ENCODE data around the gene BTBD8. TPM values are rescaled to one million over a fixed set of nuclear protein-coding genes. Genes with fewer than 3 reads are reported as not detected.

Gene BTBD8
- total RNA-seq, 1 donor from 2014 or later = 1.4 TPM

DNA sequence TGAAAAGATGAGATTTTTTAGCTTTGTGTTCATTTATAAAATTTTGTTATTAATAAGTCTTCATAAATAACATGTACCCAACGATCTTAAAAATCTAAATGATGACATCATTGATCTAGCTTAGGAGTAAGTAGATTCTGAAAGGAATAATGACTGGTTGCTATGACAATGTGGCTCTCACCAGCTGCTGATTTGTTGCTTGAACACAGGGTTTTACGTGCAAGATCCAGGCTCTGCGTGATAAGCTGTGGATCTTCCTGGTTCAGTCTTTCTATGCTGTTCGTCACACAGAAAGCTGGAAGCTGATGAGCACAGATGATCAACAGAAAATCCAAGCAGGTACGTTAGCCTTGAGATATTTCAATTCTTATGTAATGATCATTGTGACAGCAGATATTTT, 88.5 kb downstream of the BTBD8 start:
- intact Hi-C loops (cut with micrococcal nuclease) = no loop called here
- no peak overlapping the region for H3K4me3 Mint-ChIP-seq (ENCODE audit: low read depth)
- H3K36me3 Mint-ChIP-seq (ENCODE audit: low read depth) = no peaks in the 10 kb centered on the region
- no peaks in the 10 kb centered on the region for H3K27me3 Mint-ChIP-seq (ENCODE audit: low read depth)
- H3K4me1 Mint-ChIP-seq (ENCODE audit: low read depth) = peaks cover 3% of the 10 kb centered on the region
- H3K27ac Mint-ChIP-seq = no peak overlapping the region
- no peak for DNase-seq (ENCODE audit: low spot score)
- H3K9me3 Mint-ChIP-seq = no peaks in the 10 kb centered on the region

GRCh38 chr1:92169214-92170005, 89.3 kb downstream of the BTBD8 start:
- DNase-seq (ENCODE audit: low spot score) = no peak
- H3K36me3 Mint-ChIP-seq (ENCODE audit: low read depth) = no peaks in the 10 kb centered on the region
- intact Hi-C loops (cut with micrococcal nuclease) = no loop called here
- no peak overlapping the region for H3K4me3 Mint-ChIP-seq (ENCODE audit: low read depth)
- no peaks in the 10 kb centered on the region for H3K27me3 Mint-ChIP-seq (ENCODE audit: low read depth)
- peaks cover 3% of the 10 kb centered on the region for H3K4me1 Mint-ChIP-seq (ENCODE audit: low read depth)
- no peak overlapping the region for H3K27ac Mint-ChIP-seq
- H3K9me3 Mint-ChIP-seq = no peaks in the 10 kb centered on the region

- intact Hi-C loops (cut with micrococcal nuclease) = no loop called here
- no peak overlapping the region for H3K4me3 Mint-ChIP-seq (ENCODE audit: low read depth)
- H3K4me1 Mint-ChIP-seq (ENCODE audit: low read depth) = peaks cover 4% of the 10 kb centered on the region
- H3K36me3 Mint-ChIP-seq (ENCODE audit: low read depth) = peaks cover 12% of the 10 kb centered on the region
- no peaks in the 10 kb centered on the region for H3K27me3 Mint-ChIP-seq (ENCODE audit: low read depth)
- no peaks in the 10 kb centered on the region for H3K9me3 Mint-ChIP-seq
- no peak overlapping the region for H3K27ac Mint-ChIP-seq
- DNase-seq (ENCODE audit: low spot score) = no peak
Observed at GRCh38 chr1:92184632-92185031, 104.5 kb downstream of the BTBD8 start.

GRCh38 chr1:92186081-92186480, 105.9 kb downstream of the BTBD8 start:
- H3K36me3 Mint-ChIP-seq (ENCODE audit: low read depth) = peaks cover 2% of the 10 kb centered on the region
- no peak for DNase-seq (ENCODE audit: low spot score)
- H3K9me3 Mint-ChIP-seq = no peaks in the 10 kb centered on the region
- intact Hi-C loops (cut with micrococcal nuclease) = no loop called here
- H3K4me1 Mint-ChIP-seq (ENCODE audit: low read depth) = peaks cover 5% of the 10 kb centered on the region
- H3K4me3 Mint-ChIP-seq (ENCODE audit: low read depth) = no peak overlapping the region
- no peak overlapping the region for H3K27ac Mint-ChIP-seq
- H3K27me3 Mint-ChIP-seq (ENCODE audit: low read depth) = no peaks in the 10 kb centered on the region

DNA sequence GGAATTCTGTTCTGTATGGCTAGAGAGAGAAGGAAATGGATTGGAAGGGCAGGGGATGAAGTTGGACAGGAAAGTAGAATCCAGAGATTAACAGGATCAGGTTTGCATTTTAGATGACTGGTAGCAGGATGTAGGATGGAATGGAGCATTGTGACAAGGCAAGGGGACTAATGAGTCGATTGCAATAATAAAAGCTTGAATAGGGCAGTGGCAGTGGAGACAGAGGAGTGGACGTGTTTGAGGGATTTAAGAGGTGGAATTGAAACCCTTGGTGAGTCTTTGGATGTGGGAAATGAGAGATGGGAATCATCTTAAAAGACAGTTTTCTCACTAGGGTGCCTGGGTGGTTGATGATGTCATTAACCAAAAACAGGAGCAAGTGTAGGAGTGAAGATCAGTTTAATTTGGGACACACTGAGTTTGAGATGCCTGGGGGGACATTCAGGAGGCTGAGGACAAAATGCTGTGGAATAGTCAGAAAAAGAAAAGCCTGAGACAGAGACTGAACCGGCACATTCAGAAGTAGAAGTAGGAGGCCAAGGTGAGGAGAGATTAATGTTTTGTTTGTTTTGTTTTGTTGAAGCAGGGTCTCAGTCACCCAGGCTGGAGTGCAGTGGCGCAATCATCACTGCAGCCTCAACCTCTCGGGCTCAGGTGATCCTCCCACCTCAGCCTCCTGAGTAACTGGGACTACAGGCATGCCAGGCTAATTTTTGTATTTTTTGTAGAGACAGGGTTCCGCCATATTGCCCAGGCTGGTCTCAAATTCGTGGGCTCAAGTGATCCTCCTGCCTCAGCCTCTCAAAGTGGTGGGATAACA, 108.5 kb downstream of the BTBD8 start:
- intact Hi-C loops (cut with micrococcal nuclease) = no loop called here
- Mint-ChIP-seq H3K4me3 (ENCODE audit: low read depth) (no peak overlapping the region), H3K27me3 (ENCODE audit: low read depth) (no peaks in the 10 kb centered on the region), H3K9me3 (no peaks in the 10 kb centered on the region), H3K4me1 (ENCODE audit: low read depth) (peaks cover 12% of the 10 kb centered on the region), H3K36me3 (ENCODE audit: low read depth) (no peaks in the 10 kb centered on the region), H3K27ac (no peak overlapping the region)
- DNase-seq (ENCODE audit: low spot score) = no peak

- H3K27me3 Mint-ChIP-seq (ENCODE audit: low read depth) = no peaks in the 10 kb centered on the region
- DNase-seq (ENCODE audit: low spot score) = no peak
- intact Hi-C loops (cut with micrococcal nuclease) = loop anchor here (10.0 kb wide), 1 partner anchor 293 kb away; the partner anchor contains the start of gene GFI1
- peaks cover 16% of the 10 kb centered on the region for H3K4me1 Mint-ChIP-seq (ENCODE audit: low read depth)
- no peaks in the 10 kb centered on the region for H3K9me3 Mint-ChIP-seq
- no peaks in the 10 kb centered on the region for H3K36me3 Mint-ChIP-seq (ENCODE audit: low read depth)
- H3K27ac Mint-ChIP-seq = no peak overlapping the region
- no peak overlapping the region for H3K4me3 Mint-ChIP-seq (ENCODE audit: low read depth)
Observed at GRCh38 chr1:92191726-92192125, 111.6 kb downstream of the BTBD8 start.

- no peaks in the 10 kb centered on the region for H3K36me3 Mint-ChIP-seq (ENCODE audit: low read depth)
- peaks cover 19% of the 10 kb centered on the region for H3K4me1 Mint-ChIP-seq (ENCODE audit: low read depth)
- intact Hi-C loops (cut with micrococcal nuclease) = loop anchor here (10.0 kb wide), 1 partner anchor 293 kb away; the partner anchor contains the start of gene GFI1
- no peak overlapping the region for H3K4me3 Mint-ChIP-seq (ENCODE audit: low read depth)
- no peak overlapping the region for H3K27ac Mint-ChIP-seq
- H3K9me3 Mint-ChIP-seq = no peaks in the 10 kb centered on the region
- no peak for DNase-seq (ENCODE audit: low spot score)
- no peaks in the 10 kb centered on the region for H3K27me3 Mint-ChIP-seq (ENCODE audit: low read depth)
Observed at GRCh38 chr1:92192246-92192645, 112.1 kb downstream of the BTBD8 start.

GRCh38 chr1:92194511-92194910, 114.4 kb downstream of the BTBD8 start:
- Mint-ChIP-seq H3K4me3 (ENCODE audit: low read depth) (no peak overlapping the region), H3K36me3 (ENCODE audit: low read depth) (no peaks in the 10 kb centered on the region), H3K4me1 (ENCODE audit: low read depth) (peaks cover 18% of the 10 kb centered on the region), H3K9me3 (no peaks in the 10 kb centered on the region), H3K27me3 (ENCODE audit: low read depth) (no peaks in the 10 kb centered on the region), H3K27ac (no peak overlapping the region)
- intact Hi-C loops (cut with micrococcal nuclease) = loop anchor here (10.0 kb wide), 1 partner anchor 290 kb away; the partner anchor contains the start of gene GFI1
- no peak for DNase-seq (ENCODE audit: low spot score)

GRCh38 chr1:92201973-92202372, 121.8 kb downstream of the BTBD8 start:
- no peaks in the 10 kb centered on the region for H3K27me3 Mint-ChIP-seq (ENCODE audit: low read depth)
- peak overlapping the region; percentile 80 for H3K27ac Mint-ChIP-seq
- H3K9me3 Mint-ChIP-seq = peaks cover 27% of the 10 kb centered on the region
- H3K4me1 Mint-ChIP-seq (ENCODE audit: low read depth) = peaks cover 34% of the 10 kb centered on the region
- H3K4me3 Mint-ChIP-seq (ENCODE audit: low read depth) = no peak overlapping the region
- no peak for DNase-seq (ENCODE audit: low spot score)
- peaks cover 24% of the 10 kb centered on the region for H3K36me3 Mint-ChIP-seq (ENCODE audit: low read depth)
- intact Hi-C loops (cut with micrococcal nuclease) = loop anchor here (5.0 kb wide), 2 partner anchors 70 to 80 kb away; no protein-coding TSS in a partner anchor

GRCh38 chr1:92203105-92203504, 123.0 kb downstream of the BTBD8 start:
- Mint-ChIP-seq H3K27me3 (ENCODE audit: low read depth) (no peaks in the 10 kb centered on the region), H3K4me3 (ENCODE audit: low read depth) (peak overlapping the region; percentile 43), H3K9me3 (peaks cover 27% of the 10 kb centered on the region), H3K36me3 (ENCODE audit: low read depth) (peaks cover 24% of the 10 kb centered on the region), H3K4me1 (ENCODE audit: low read depth) (peaks cover 31% of the 10 kb centered on the region), H3K27ac (peak overlapping the region; percentile 85)
- intact Hi-C loops (cut with micrococcal nuclease) = loop anchor here (5.0 kb wide), 2 partner anchors 69 to 81 kb away; no protein-coding TSS in a partner anchor
- no peak for DNase-seq (ENCODE audit: low spot score)

DNA sequence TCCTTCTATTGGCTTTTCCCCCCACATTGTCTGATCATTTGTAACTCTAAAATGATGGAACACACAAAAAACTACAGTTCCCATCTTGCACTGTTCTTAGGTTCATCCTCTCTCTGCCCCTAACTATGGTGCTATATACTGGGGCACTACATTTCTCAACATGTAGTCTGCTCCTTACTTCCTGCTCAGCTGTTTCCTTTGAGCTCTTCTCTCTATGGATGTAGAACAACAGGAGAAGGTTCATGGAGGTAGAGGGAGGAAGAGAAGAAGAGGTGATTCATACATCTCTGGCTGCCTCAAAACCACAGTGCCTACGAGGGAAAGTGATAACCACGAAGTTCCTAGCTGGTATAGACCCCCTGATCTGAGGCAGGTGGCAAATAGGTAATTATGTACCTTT, 130.6 kb downstream of the BTBD8 start:
- Mint-ChIP-seq H3K4me3 (ENCODE audit: low read depth) (no peak overlapping the region), H3K4me1 (ENCODE audit: low read depth) (peaks cover 13% of the 10 kb centered on the region), H3K9me3 (peaks cover 5% of the 10 kb centered on the region), H3K27me3 (ENCODE audit: low read depth) (no peaks in the 10 kb centered on the region), H3K36me3 (ENCODE audit: low read depth) (peaks cover 4% of the 10 kb centered on the region), H3K27ac (no peak overlapping the region)
- no peak for DNase-seq (ENCODE audit: low spot score)
- intact Hi-C loops (cut with micrococcal nuclease) = no loop called here

DNA sequence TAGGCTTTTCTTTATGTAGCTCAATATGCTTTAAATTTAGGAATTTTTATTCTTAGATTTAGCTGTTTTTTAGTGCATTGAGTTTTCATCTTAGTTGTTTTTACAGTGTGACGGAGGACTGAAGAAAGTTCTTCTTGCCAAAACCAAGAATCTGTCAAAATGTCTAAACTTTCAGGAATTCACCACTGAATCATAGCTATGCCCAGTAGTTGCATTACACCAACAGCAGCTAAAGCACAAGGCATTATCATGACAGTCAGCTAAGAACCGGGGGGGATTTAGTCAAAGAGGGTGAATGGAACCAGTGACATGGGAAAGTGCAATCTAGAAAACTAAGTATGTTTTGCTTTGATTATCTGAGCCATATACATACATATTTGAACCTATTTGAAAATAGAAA, 131.0 kb downstream of the BTBD8 start:
- no peak for DNase-seq (ENCODE audit: low spot score)
- H3K4me3 Mint-ChIP-seq (ENCODE audit: low read depth) = no peak overlapping the region
- peaks cover 13% of the 10 kb centered on the region for H3K4me1 Mint-ChIP-seq (ENCODE audit: low read depth)
- intact Hi-C loops (cut with micrococcal nuclease) = no loop called here
- H3K9me3 Mint-ChIP-seq = peaks cover under 1% of the 10 kb centered on the region
- H3K27me3 Mint-ChIP-seq (ENCODE audit: low read depth) = no peaks in the 10 kb centered on the region
- no peak overlapping the region for H3K27ac Mint-ChIP-seq
- peaks cover under 1% of the 10 kb centered on the region for H3K36me3 Mint-ChIP-seq (ENCODE audit: low read depth)

GRCh38 chr1:92217721-92218120, 137.6 kb downstream of the BTBD8 start, which contains the start of gene C1orf146:
TSS of gene C1orf146 (plus strand) at chr1:92217915. CDS start at chr1:92231421, 13,506 bp downstream.
- H3K36me3 Mint-ChIP-seq (ENCODE audit: low read depth) = no peaks in the 10 kb centered on the region
- intact Hi-C loops (cut with micrococcal nuclease) = no loop called here
- H3K27me3 Mint-ChIP-seq (ENCODE audit: low read depth) = no peaks in the 10 kb centered on the region
- no peak within 1 kb of the TSS for H3K27ac Mint-ChIP-seq
- no peak within 1 kb of the TSS for H3K4me3 Mint-ChIP-seq (ENCODE audit: low read depth)
- no peaks in the 10 kb centered on the region for H3K4me1 Mint-ChIP-seq (ENCODE audit: low read depth)
- H3K9me3 Mint-ChIP-seq = no peaks in the 10 kb centered on the region
- no peak for DNase-seq (ENCODE audit: low spot score)

Data from activated T-helper 2 cell treated with anti-CD3 and anti-CD28 coated beads, Interferon-gamma antibody, Interleukin-2, Interleukin-4, amounts not matched to agents 10 μg/mL and 5 μg/mL and 100 μg/mL, durations not matched to agents 14 hours and 24 hours and 36 hours (primary cell).